ENCODE measurements around the gene FSTL4. TPM values are rescaled to one million over a fixed set of nuclear protein-coding genes. Genes with fewer than 3 reads are reported as not detected.
A peak's percentile ranks its signal among the peaks of the same experiment; 100 is the strongest.

FSTL4 gene
- total and polyA plus RNA-seq, 4 donors: 0.02 to 0.18 TPM; not detected in 2

DNA sequence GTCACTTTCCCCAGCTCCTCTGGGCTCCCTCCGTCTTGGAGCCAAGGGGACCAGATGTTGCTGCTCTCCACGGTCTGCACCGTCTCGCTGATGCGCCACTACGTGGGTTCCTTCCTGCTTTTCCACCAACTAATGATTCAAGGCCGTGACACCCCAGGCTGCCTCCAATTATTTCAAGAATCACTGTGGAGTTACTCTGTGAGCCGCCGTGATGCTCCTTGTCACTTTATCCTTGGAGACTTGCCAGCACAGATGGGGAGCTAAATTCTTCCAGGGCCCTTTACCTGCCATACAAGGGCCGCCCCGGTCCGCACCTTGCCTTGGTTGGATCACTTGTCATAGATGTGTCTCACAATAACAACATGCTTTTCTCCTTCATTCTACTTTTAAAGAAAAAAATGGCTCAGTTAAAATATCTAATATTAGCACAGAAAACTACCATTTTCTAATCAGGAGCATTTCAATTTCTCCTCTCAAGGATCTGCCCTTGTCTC lies 202.0 kb downstream of the FSTL4 start (continued):
- TF ChIP-seq, protein P1, sequence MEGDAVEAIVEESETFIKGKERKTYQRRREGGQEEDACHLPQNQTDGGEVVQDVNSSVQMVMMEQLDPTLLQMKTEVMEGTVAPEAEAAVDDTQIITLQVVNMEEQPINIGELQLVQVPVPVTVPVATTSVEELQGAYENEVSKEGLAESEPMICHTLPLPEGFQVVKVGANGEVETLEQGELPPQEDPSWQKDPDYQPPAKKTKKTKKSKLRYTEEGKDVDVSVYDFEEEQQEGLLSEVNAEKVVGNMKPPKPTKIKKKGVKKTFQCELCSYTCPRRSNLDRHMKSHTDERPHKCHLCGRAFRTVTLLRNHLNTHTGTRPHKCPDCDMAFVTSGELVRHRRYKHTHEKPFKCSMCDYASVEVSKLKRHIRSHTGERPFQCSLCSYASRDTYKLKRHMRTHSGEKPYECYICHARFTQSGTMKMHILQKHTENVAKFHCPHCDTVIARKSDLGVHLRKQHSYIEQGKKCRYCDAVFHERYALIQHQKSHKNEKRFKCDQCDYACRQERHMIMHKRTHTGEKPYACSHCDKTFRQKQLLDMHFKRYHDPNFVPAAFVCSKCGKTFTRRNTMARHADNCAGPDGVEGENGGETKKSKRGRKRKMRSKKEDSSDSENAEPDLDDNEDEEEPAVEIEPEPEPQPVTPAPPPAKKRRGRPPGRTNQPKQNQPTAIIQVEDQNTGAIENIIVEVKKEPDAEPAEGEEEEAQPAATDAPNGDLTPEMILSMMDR (IDR thresholded peaks at IDR 0.05; ENCODE audit: low read depth, low read length, missing input control): no peak
- no peak for TF ChIP-seq SP1 (IDR thresholded peaks at IDR 0.05)
- no peak for TF ChIP-seq FOXA1 (IDR thresholded peaks at IDR 0.05)
- no peak for TF ChIP-seq RAD21 (IDR thresholded peaks at IDR 0.05)
- TF ChIP-seq HNF4G (IDR thresholded peaks at IDR 0.05): no peak
- no peak for TF ChIP-seq TAF1 (conservative IDR thresholded peaks at IDR 0.05)

DNA sequence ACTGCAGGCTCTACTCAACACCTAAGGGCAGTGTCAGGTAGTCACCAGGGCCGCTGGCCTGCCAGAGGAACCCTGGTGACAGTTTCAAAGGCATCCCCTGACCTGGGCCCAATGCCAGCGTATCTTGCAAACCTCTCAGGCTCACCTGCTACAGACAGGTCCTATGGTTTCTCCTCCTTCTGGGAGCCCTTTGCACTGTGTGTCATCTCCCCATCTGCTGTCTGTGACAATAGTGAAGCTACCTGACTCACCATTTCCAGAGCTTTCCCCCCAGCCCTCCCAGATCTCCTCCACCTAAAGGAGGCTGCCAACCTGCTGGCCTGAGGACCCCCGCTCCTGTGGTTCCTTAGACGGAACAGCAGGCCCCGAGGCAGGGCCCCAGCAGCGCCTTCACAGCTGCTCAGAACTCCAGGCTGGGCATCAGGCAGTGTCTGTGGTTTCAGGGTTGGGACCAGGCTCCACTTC lies 203.1 kb downstream of the FSTL4 start:
- DNase-seq (ENCODE audit: low spot score): peak; percentile 22
- WGBS: 90% methylated on average over 6 of the region's 6 CpGs
- H3K27ac ChIP-seq (ENCODE audit: low read depth in 1 of 2, low read length in 2 of 2): no peak overlapping the region
- no peaks in the 10 kb centered on the region for H3K4me1 ChIP-seq (ENCODE audit: control insufficient read depth in 4 of 4, insufficient read depth in 4 of 4, low read length in 3 of 4)
- H3K36me3 ChIP-seq (ENCODE audit: control insufficient read depth in 4 of 4, insufficient read depth in 3 of 4, low read depth in 1 of 4, low read length in 3 of 4): no peaks in the 10 kb centered on the region
- no peaks in the 10 kb centered on the region for H3K9me3 ChIP-seq (ENCODE audit: control insufficient read depth in 4 of 4, low read length in 3 of 4)
- no peak for TF ChIP-seq RXRA (IDR thresholded peaks at IDR 0.05)
- TF ChIP-seq HNF4A (conservative IDR thresholded peaks at IDR 0.05): no peak
- no peak for TF ChIP-seq NR2F2 (IDR thresholded peaks at IDR 0.05)
- no peak for TF ChIP-seq JUND (IDR thresholded peaks at IDR 0.05)
- TF ChIP-seq, protein P2, sequence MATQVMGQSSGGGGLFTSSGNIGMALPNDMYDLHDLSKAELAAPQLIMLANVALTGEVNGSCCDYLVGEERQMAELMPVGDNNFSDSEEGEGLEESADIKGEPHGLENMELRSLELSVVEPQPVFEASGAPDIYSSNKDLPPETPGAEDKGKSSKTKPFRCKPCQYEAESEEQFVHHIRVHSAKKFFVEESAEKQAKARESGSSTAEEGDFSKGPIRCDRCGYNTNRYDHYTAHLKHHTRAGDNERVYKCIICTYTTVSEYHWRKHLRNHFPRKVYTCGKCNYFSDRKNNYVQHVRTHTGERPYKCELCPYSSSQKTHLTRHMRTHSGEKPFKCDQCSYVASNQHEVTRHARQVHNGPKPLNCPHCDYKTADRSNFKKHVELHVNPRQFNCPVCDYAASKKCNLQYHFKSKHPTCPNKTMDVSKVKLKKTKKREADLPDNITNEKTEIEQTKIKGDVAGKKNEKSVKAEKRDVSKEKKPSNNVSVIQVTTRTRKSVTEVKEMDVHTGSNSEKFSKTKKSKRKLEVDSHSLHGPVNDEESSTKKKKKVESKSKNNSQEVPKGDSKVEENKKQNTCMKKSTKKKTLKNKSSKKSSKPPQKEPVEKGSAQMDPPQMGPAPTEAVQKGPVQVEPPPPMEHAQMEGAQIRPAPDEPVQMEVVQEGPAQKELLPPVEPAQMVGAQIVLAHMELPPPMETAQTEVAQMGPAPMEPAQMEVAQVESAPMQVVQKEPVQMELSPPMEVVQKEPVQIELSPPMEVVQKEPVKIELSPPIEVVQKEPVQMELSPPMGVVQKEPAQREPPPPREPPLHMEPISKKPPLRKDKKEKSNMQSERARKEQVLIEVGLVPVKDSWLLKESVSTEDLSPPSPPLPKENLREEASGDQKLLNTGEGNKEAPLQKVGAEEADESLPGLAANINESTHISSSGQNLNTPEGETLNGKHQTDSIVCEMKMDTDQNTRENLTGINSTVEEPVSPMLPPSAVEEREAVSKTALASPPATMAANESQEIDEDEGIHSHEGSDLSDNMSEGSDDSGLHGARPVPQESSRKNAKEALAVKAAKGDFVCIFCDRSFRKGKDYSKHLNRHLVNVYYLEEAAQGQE (IDR thresholded peaks at IDR 0.05): no peak
- TF ChIP-seq, protein P3, sequence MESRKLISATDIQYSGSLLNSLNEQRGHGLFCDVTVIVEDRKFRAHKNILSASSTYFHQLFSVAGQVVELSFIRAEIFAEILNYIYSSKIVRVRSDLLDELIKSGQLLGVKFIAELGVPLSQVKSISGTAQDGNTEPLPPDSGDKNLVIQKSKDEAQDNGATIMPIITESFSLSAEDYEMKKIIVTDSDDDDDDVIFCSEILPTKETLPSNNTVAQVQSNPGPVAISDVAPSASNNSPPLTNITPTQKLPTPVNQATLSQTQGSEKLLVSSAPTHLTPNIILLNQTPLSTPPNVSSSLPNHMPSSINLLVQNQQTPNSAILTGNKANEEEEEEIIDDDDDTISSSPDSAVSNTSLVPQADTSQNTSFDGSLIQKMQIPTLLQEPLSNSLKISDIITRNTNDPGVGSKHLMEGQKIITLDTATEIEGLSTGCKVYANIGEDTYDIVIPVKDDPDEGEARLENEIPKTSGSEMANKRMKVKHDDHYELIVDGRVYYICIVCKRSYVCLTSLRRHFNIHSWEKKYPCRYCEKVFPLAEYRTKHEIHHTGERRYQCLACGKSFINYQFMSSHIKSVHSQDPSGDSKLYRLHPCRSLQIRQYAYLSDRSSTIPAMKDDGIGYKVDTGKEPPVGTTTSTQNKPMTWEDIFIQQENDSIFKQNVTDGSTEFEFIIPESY (IDR thresholded peaks at IDR 0.05): no peak
- TF ChIP-seq RAD21 (IDR thresholded peaks at IDR 0.05): no peak
- no peak for TF ChIP-seq FOXA2 (IDR thresholded peaks at IDR 0.05)
- TF ChIP-seq EGR1 (IDR thresholded peaks at IDR 0.05; ENCODE audit: low read depth in 2 of 2): no peak
- TF ChIP-seq, protein P4, sequence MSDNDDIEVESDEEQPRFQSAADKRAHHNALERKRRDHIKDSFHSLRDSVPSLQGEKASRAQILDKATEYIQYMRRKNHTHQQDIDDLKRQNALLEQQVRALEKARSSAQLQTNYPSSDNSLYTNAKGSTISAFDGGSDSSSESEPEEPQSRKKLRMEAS (IDR thresholded peaks at IDR 0.05): no peak
- TF ChIP-seq, protein P5, sequence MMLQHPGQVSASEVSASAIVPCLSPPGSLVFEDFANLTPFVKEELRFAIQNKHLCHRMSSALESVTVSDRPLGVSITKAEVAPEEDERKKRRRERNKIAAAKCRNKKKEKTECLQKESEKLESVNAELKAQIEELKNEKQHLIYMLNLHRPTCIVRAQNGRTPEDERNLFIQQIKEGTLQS (IDR thresholded peaks at IDR 0.05): no peak
- TF ChIP-seq GABPA (IDR thresholded peaks at IDR 0.05 in 1 of 2, conservative IDR thresholded peaks at IDR 0.05 in 1 of 2): no peak
- TF ChIP-seq, protein P1 (IDR thresholded peaks at IDR 0.05; ENCODE audit: low read depth, low read length, missing input control): no peak
- TF ChIP-seq YY1 (IDR thresholded peaks at IDR 0.05): no peak
- TF ChIP-seq TAF1 (conservative IDR thresholded peaks at IDR 0.05): no peak
- no peak for TF ChIP-seq HNF4G (IDR thresholded peaks at IDR 0.05)
- TF ChIP-seq SP1 (IDR thresholded peaks at IDR 0.05): no peak
- TF ChIP-seq FOXA1 (IDR thresholded peaks at IDR 0.05): no peak
- H3K27me3 ChIP-seq (ENCODE audit: control insufficient read depth in 4 of 4, insufficient read depth in 4 of 4, low read length in 3 of 4): no peaks in the 10 kb centered on the region
- no peak overlapping the region for H3K9ac ChIP-seq (ENCODE audit: low read depth in 1 of 2, low read length in 2 of 2)
- H3K4me3 ChIP-seq (ENCODE audit: low read depth in 1 of 3, low read length in 3 of 3): no peak overlapping the region

Data from liver (tissue), 9 donors.